HepG2 (cell line): ENCODE results near the gene DDC. TPM values are rescaled to one million over a fixed set of nuclear protein-coding genes. Genes with fewer than 3 reads are reported as not detected.

Source experiments
- ADNP ChIP-seq: sonication (generic); formaldehyde crosslinking; IDR thresholded peaks from 2 replicates; pipeline ENCODE4 v1.4.0; 2020; ENCODE audit warnings: missing genetic modification reagents
- ATRX ChIP-seq: sonication (generic); formaldehyde crosslinking; IDR thresholded peaks from 2 replicates; pipeline ENCODE4 v1.4.0; 2020; ENCODE audit warnings: missing genetic modification reagents, borderline replicate concordance
- EP300 ChIP-seq, 3 experiments: sonication (generic) in 1 of 3; formaldehyde crosslinking in 1 of 3; IDR thresholded peaks; 2 replicates each; pipeline versions ENCODE4 v1.5.1 to v1.6.1; 2011 to 2020; ENCODE audit warnings: low read depth in 2 of 3, low read length in 2 of 3, borderline replicate concordance in 1 of 3, improper control_type of control experiment in 1 of 3, mild to moderate bottlenecking in 1 of 3, missing genetic modification reagents in 1 of 3, moderate library complexity in 1 of 3
- FOXJ3 ChIP-seq: sonication (generic); formaldehyde crosslinking; IDR thresholded peaks from 2 replicates; pipeline ENCODE4 v1.4.0; 2020; ENCODE audit warnings: missing genetic modification reagents, mild to moderate bottlenecking, borderline replicate concordance
- GMEB1 ChIP-seq: sonication (generic); formaldehyde crosslinking; IDR thresholded peaks from 2 replicates; pipeline ENCODE4 v1.5.1; 2020; ENCODE audit warnings: missing genetic modification reagents, mild to moderate bottlenecking, borderline replicate concordance
- GPBP1L1 ChIP-seq: sonication (generic); formaldehyde crosslinking; IDR thresholded peaks from 2 replicates; pipeline ENCODE4 v1.5.0; 2020; ENCODE audit warnings: mild to moderate bottlenecking, missing genetic modification reagents
- HDAC6 ChIP-seq: fragments of 200-600 bp; sonication (generic); IDR thresholded peaks from 2 replicates; pipeline ENCODE4 v1.7.0; 2017; ENCODE audit warnings: mild to moderate bottlenecking, antibody characterized with exemption, low read length, low read depth
- HOXA3 ChIP-seq: sonication (generic); formaldehyde crosslinking; IDR thresholded peaks from 2 replicates; pipeline ENCODE4 v1.5.0; 2020; ENCODE audit warnings: missing genetic modification reagents
- ISL2 ChIP-seq: sonication (generic); formaldehyde crosslinking; IDR thresholded peaks from 2 replicates; pipeline ENCODE4 v1.5.0; 2020; ENCODE audit warnings: missing genetic modification reagents
- JDP2 ChIP-seq: sonication (generic); formaldehyde crosslinking; IDR thresholded peaks from 2 replicates; pipeline ENCODE4 v1.8.1; 2022; ENCODE audit warnings: missing genetic modification reagents, borderline replicate concordance
- KDM5A ChIP-seq: fragments of 200-600 bp; sonication (generic); IDR thresholded peaks from 2 replicates; pipeline ENCODE4 v1.7.0; 2018; ENCODE audit warnings: antibody characterized with exemption, mild to moderate bottlenecking, low read length, borderline replicate concordance
- LCORL ChIP-seq, 2 experiments: fragments of 450-650 bp in 1 of 2; sonication (generic) in 1 of 2; formaldehyde crosslinking in 1 of 2; IDR thresholded peaks; 2 replicates each; pipeline versions ENCODE4 v1.5.0 to v1.6.1; 2017 to 2020; ENCODE audit warnings: antibody characterized with exemption in 1 of 2, missing genetic modification reagents in 1 of 2
- MED13 ChIP-seq: sonication (generic); formaldehyde crosslinking; IDR thresholded peaks from 2 replicates; pipeline ENCODE4 v1.5.0; 2020; ENCODE audit warnings: missing genetic modification reagents
- SMARCE1 ChIP-seq: fragments of 450-650 bp; IDR thresholded peaks from 2 replicates; pipeline ENCODE4 v1.6.1; 2017; ENCODE audit warnings: borderline replicate concordance
- ZNF20 ChIP-seq: sonication (generic); formaldehyde crosslinking; IDR thresholded peaks from 2 replicates; pipeline ENCODE4 v1.4.0; 2020; ENCODE audit warnings: mild to moderate bottlenecking, moderate library complexity, missing genetic modification reagents
- ZNF232 ChIP-seq: sonication (generic); formaldehyde crosslinking; IDR thresholded peaks from 2 replicates; pipeline ENCODE4 v1.4.0; 2020; ENCODE audit warnings: missing genetic modification reagents, borderline replicate concordance
- ZNF253 ChIP-seq: sonication (generic); formaldehyde crosslinking; IDR thresholded peaks from 2 replicates; pipeline ENCODE4 v1.8.0; 2022; ENCODE audit warnings: mild to moderate bottlenecking, missing genetic modification reagents, borderline replicate concordance
- ZNF33B ChIP-seq: sonication (generic); formaldehyde crosslinking; IDR thresholded peaks from 2 replicates; pipeline ENCODE4 v1.5.1; 2020; ENCODE audit warnings: mild to moderate bottlenecking, missing genetic modification reagents
- ZNF709 ChIP-seq: sonication (generic); formaldehyde crosslinking; IDR thresholded peaks from 2 replicates; pipeline ENCODE4 v1.5.0; 2020; ENCODE audit warnings: mild to moderate bottlenecking, missing genetic modification reagents
- ZNF746 ChIP-seq: sonication (generic); formaldehyde crosslinking; IDR thresholded peaks from 2 replicates; pipeline ENCODE4 v1.8.0; 2022; ENCODE audit warnings: mild to moderate bottlenecking, missing genetic modification reagents
- ZNF850 ChIP-seq: sonication (generic); formaldehyde crosslinking; conservative IDR thresholded peaks from 2 replicates; pipeline ENCODE4 v1.9.0; 2021; ENCODE audit warnings: mild to moderate bottlenecking, missing genetic modification reagents
- ZNF879 ChIP-seq: sonication (generic); formaldehyde crosslinking; IDR thresholded peaks from 2 replicates; pipeline ENCODE4 v1.8.1; 2023; ENCODE audit warnings: missing genetic modification reagents
- polyA plus RNA-seq, 8 experiments: library from polyadenylated mRNA; depleted of rRNA in 3 of 8; stranded (reverse) in 7 of 8; unstranded in 1 of 8; fragments of >200 nt; fragmentation: Illumina TruSeq in 4 of 8; extraction: Trizol in 4 of 8; gene quantifications; 2 replicates each; pipeline versions ENCODE4 v1.2.1 to v1.2.3, GENCODE V29; 2011 to 2016; ENCODE audit warnings: low read depth in 4 of 8, missing spikeins in 1 of 8, mixed read lengths in 1 of 8; ENCODE audit not compliant: insufficient read depth in 1 of 8
- total RNA-seq, 5 experiments: library from RNA; depleted of rRNA; stranded (reverse); fragments of >200 nt; fragmentation: Illumina TruSeq; extraction: Trizol; gene quantifications; 2 replicates each; pipeline ENCODE4 v1.2.3, GENCODE V29; 2016; ENCODE audit warnings: low read depth in 1 of 5
- TF ChIP-seq, protein P1 (sequence below): IDR thresholded peaks from 2 replicates; pipeline ENCODE4 v1.6.1; 2016; ENCODE audit warnings: control low read depth
- TF ChIP-seq, protein P2 (sequence below): sonication (generic); formaldehyde crosslinking; IDR thresholded peaks from 2 replicates; pipeline ENCODE4 v1.4.0; 2020; ENCODE audit warnings: mild to moderate bottlenecking, missing genetic modification reagents

Gene DDC
- total and polyA plus RNA-seq, 2 of the 13 experiments (the other 11 are each of a cell fraction or from before 2014, with no cell fraction given): 11.7 to 93.3 TPM

- TF ChIP-seq ADNP (CRISPR knock-in tag) (no peak), ZNF232 (CRISPR knock-in tag) (peak; percentile 67; the same call in 1 of the 2 replicates), ZNF879 (CRISPR knock-in tag) (peak; percentile 75; the same call in 1 of the 2 replicates), JDP2 (CRISPR knock-in tag) (no peak), ZNF746 (CRISPR knock-in tag) (peak; percentile 66; the same call in 1 of the 2 replicates), FOXJ3 (no peak), ZNF33B (CRISPR knock-in tag) (no peak), GMEB1 (CRISPR knock-in tag) (peak; percentile 100), HOXA3 (CRISPR knock-in tag) (peak; percentile 96), ZNF709 (CRISPR knock-in tag) (0 out of 2 replicates have a peak, but pooled peaks have one; percentile 43), ZNF850 (CRISPR knock-in tag) (no peak), ZNF20 (CRISPR knock-in tag) (no peak), SMARCE1 (no peak), ISL2 (CRISPR knock-in tag) (peak; percentile 61; the same call in 1 of the 2 replicates), LCORL (IDR thresholded peaks at IDR 0.05) (no peak), LCORL (CRISPR knock-in tag; IDR thresholded peaks at IDR 0.05) (peak; percentile 68), EP300 (IDR thresholded peaks at IDR 0.05; ENCODE audit: low read depth in 2 of 2, low read length in 2 of 2) (no peak), EP300 (CRISPR knock-in tag; IDR thresholded peaks at IDR 0.05; ENCODE audit: borderline replicate concordance) (no peak), KDM5A (0 out of 2 replicates have a peak, but pooled peaks have one; percentile 38), HDAC6 (no peak), ZNF253 (no peak), MED13 (no peak), GPBP1L1 (CRISPR knock-in tag) (no peak), ATRX (CRISPR knock-in tag) (no peak)
- TF ChIP-seq, protein P1, sequence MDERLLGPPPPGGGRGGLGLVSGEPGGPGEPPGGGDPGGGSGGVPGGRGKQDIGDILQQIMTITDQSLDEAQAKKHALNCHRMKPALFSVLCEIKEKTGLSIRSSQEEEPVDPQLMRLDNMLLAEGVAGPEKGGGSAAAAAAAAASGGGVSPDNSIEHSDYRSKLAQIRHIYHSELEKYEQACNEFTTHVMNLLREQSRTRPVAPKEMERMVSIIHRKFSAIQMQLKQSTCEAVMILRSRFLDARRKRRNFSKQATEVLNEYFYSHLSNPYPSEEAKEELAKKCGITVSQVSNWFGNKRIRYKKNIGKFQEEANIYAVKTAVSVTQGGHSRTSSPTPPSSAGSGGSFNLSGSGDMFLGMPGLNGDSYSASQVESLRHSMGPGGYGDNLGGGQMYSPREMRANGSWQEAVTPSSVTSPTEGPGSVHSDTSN (CRISPR knock-in tag): no peak
- TF ChIP-seq, protein P2, sequence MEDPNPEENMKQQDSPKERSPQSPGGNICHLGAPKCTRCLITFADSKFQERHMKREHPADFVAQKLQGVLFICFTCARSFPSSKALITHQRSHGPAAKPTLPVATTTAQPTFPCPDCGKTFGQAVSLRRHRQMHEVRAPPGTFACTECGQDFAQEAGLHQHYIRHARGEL (CRISPR knock-in tag): 0 out of 2 replicates have a peak, but pooled peaks have one; percentile 30
Measured at GRCh38 chr7:50449881-50450589, 115.2 kb downstream of the DDC start, which contains the start of gene FIGNL1 (continued).
